ENCODE data around the gene SUMO3.

- TF ChIP-seq CTCF (IDR thresholded peaks at IDR 0.05) (no peak), POLR2AphosphoS5 (IDR thresholded peaks at IDR 0.05) (no peak)
These were observed 40.4 kb upstream of the SUMO3 start for GRCh38 chr21:44858291-44858690.
